Hematopoietic multipotent progenitor cell treated with erythropoietin and hydrocortisone succinate and interleukin-3 and kit ligand, for 4 days (in vitro differentiated cells): ENCODE results near the gene ZGLP1.

Experiments used
- DNase-seq: peaks from one replicate; pipeline ENCODE4 v3.0.0-alpha.2; 2015

Gene ZGLP1

DNA sequence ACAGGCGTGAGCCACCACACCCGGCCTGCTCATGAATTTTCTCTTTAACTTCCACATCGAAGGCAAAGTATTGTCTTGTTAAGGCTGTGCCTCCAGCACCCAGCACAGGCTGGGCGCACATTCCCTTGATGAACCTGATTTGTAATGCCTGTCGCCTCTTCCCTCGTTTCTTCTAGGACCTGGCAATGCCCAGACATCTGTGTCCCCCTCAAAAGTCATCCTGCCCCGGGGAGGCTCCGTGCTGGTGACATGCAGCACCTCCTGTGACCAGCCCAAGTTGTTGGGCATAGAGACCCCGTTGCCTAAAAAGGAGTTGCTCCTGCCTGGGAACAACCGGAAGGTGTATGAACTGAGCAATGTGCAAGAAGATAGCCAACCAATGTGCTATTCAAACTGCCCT, 35.0 kb downstream of the ZGLP1 start:
- DNase-seq = no peak

- no peak for DNase-seq
Observed at GRCh38 chr19:10271543-10272086, 38.0 kb downstream of the ZGLP1 start.

GRCh38 chr19:10270616-10271394, 38.8 kb downstream of the ZGLP1 start, which contains the start of gene ICAM1:
Gene ICAM1, plus strand, starts transcription at chr19:10271120. Its CDS starts 40 bp downstream, at chr19:10271160.
- peak; percentile 83 for DNase-seq

DNA sequence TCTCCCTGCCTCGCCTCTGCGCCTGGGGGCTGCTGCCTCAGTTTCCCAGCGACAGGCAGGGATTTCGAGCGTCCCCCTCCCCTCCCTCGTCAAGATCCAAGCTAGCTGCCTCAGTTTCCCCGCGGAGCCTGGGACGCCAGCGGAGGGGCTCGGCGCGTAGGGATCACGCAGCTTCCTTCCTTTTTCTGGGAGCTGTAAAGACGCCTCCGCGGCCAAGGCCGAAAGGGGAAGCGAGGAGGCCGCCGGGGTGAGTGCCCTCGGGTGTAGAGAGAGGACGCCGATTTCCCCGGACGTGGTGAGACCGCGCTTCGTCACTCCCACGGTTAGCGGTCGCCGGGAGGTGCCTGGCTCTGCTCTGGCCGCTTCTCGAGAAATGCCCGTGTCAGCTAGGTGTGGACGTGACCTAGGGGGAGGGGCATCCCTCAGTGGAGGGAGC, 39.4 kb downstream of the ZGLP1 start:
- DNase-seq = peak; percentile 87

- peak; percentile 90 for DNase-seq
Observed at GRCh38 chr19:10269333-10270179, 40.1 kb downstream of the ZGLP1 start.

DNA sequence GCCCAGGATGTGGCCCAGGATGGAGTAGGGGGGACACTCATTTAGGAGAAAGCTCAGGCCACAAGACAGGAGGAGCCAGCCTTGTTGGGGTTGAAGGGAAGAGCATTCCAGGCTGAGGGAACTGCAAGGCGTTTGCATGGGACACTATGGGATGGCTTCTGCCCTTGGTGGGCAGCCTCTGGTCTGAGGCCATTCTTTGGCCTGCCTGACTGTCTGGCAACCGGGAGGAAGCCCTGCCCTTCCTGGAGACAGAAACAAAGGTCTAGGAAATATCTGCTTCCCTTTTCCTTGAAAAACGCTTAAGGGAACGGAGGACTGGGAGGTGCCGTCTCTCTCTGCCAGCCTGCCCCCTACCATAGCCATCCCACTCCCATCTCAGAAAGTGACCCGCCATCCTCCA, 41.5 kb downstream of the ZGLP1 start:
- no peak for DNase-seq

- peak; percentile 69 for DNase-seq
Observed at GRCh38 chr19:10266706-10267105, 42.9 kb downstream of the ZGLP1 start.

GRCh38 chr19:10262771-10263170, 46.8 kb downstream of the ZGLP1 start:
- no peak for DNase-seq

DNA sequence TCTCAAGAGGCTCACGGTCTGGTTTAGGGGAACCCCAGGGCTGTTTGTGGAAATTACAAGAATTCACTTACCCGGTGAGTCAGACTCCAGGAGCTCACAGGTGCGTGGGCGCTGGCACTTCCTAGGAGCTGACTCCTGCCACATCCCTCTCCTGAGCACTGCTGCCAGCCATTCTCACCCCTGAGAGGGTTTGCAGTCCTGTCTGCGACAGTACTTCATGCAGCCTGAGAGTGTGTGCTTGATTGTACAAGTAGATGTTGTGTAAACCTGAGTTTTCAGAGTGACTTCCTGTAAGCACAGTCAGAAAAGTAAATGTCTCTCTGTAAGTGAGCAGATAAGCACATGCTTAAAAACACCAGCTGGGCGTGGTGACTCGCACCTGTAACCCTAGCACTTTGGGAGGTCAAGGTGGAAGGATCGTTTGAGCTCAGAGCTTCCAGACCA, 49.5 kb downstream of the ZGLP1 start:
- DNase-seq = no peak

- DNase-seq = peak; percentile 97
Observed at GRCh38 chr19:10259162-10259905, 50.3 kb downstream of the ZGLP1 start.

DNA sequence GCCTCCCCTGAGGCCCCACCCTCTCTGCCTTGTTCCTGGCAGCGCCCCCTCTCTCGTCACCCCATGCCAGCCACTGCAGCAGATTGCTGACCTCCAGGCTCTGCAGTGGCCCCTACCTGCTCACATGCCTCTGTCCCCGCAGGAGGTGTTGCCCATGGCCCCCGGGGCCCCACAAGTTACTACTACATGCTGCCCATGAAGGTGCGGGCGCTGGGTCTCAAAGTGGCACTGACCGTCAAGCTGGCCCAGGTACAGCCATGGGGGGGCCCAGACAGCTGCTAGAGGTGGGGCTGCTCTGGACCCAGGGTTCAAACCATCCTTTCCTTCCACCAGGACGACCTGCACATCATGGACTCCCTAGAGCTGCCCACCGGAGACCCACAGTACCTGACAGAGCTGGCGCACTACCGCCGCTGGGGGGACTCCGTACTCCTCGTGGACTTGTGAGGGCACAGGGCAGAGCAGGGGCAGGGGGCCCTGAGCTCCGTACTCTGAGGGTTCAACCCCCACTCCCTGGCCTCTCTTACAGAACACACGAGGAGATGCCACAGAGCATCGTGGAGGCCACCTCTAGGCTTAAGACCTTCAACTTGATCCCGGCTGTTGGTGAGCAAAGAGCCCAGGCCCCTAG, 51.4 kb downstream of the ZGLP1 start:
- no peak for DNase-seq

DNA sequence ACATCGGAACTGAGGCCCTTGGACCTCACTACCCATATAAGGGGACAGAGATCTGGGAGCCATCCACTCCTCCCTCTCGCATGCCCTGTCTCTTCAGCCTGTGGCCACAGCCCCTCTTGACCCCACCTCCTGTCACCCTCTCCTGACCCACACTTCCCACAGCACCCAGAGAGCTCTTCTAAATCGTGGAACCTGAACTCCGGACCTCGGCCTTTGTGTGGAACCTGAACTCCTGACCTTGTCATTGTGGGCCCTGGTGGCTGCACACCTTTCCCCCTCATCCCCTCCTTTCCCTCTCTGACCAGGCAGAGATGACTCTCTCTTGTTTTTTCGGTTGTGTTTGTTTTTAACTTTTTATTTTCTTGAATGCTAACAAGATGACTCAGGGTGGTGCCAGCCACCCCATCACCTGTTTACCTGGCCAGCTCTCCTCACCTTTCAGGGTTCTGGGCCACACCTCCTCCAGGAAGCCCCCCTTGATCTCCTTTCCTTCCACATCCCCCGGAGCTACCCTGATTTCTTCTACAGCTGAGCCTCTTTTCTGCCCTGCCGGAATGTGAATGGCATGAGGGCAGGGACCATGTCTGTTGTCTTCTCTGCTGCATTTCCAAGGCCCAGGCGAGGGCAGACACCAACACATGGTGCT, 52.5 kb downstream of the ZGLP1 start:
- DNase-seq = no peak

GRCh38 chr19:10256551-10256950, 53.1 kb downstream of the ZGLP1 start:
- DNase-seq = no peak

GRCh38 chr19:10255358-10255757, 54.3 kb downstream of the ZGLP1 start:
- DNase-seq = no peak
